PC-3 (cell line): ENCODE results near the gene SLC44A5. TPM values are rescaled to one million over a fixed set of nuclear protein-coding genes. Genes with fewer than 3 reads are reported as not detected.

Source experiments
- ATAC-seq: fragments of 200-7000 bp; cut with Tn5 transposase; 2 replicates; pipeline ENCODE4 v1.9.1; 2020; ENCODE audit warnings: mild to moderate bottlenecking, moderate library complexity
- BruUV-seq: library from RNA; stranded (reverse); fragments of 400-500 nt; replicated peaks from 2 replicates; lab custom pipeline; 2021; lab: Mats Ljungman, UMichigan
- CTCF ChIA-PET: fragments of 300-600 bp; sonication (Branson Sonifier 250); formaldehyde crosslinking; loops from one replicate; lab custom pipeline; 2022; ENCODE audit warnings: antibody characterized with exemption; lab: Charles Lee
- POLR2A ChIA-PET: fragments of 300-600 bp; sonication (Branson Sonifier 250); formaldehyde crosslinking; loops from one replicate; lab custom pipeline; 2022; ENCODE audit warnings: antibody characterized with exemption; ENCODE audit not compliant: unreplicated experiment; lab: Charles Lee
- DNase-seq: peaks from one replicate; pipeline ENCODE4 v3.0.0-alpha.2; 2015
- H2AFZ ChIP-seq: fragments of 300-600 bp; sonication (generic); 2 replicates; pipeline ENCODE4 v1.6.0; 2016; ENCODE audit warnings: antibody characterized with exemption, low read length
- H3F3A ChIP-seq: fragments of 300-600 bp; sonication (generic); one replicate; pipeline ENCODE4 v1.6.0; 2017; ENCODE audit warnings: antibody characterized with exemption, low read length, control low read depth, mild to moderate bottlenecking; ENCODE audit not compliant: unreplicated experiment
- H3K27ac ChIP-seq: fragments of 300-600 bp; sonication (generic); 2 replicates; pipeline ENCODE4 v1.5.1; 2016; ENCODE audit warnings: mild to moderate bottlenecking, low read length
- H3K27me3 ChIP-seq: fragments of 300-600 bp; sonication (generic); 2 replicates; pipeline ENCODE4 v1.6.1; 2016; ENCODE audit warnings: low read length, mixed read lengths
- H3K36me3 ChIP-seq: fragments of 300-600 bp; sonication (generic); 2 replicates; pipeline ENCODE4 v1.6.1; 2016; ENCODE audit warnings: low read depth, mixed run types, low read length, mixed read lengths
- H3K4me1 ChIP-seq: fragments of 300-600 bp; sonication (generic); 2 replicates; pipeline ENCODE4 v1.5.1; 2016; ENCODE audit warnings: low read length; ENCODE audit not compliant: insufficient read depth
- H3K4me2 ChIP-seq: fragments of 300-600 bp; sonication (generic); 2 replicates; pipeline ENCODE4 v1.6.0; 2016; ENCODE audit warnings: low read length
- H3K4me3 ChIP-seq: fragments of 300-600 bp; sonication (generic); 2 replicates; pipeline ENCODE4 v1.5.1; 2016; ENCODE audit warnings: mild to moderate bottlenecking, low read length, mixed read lengths
- H3K79me2 ChIP-seq: fragments of 300-600 bp; sonication (generic); 2 replicates; pipeline ENCODE4 v1.6.1; 2017; ENCODE audit warnings: low read length, mixed read lengths
- H3K9ac ChIP-seq: fragments of 300-600 bp; sonication (generic); 2 replicates; pipeline ENCODE4 v1.6.0; 2016; ENCODE audit warnings: mild to moderate bottlenecking, low read length
- H3K9me2 ChIP-seq: fragments of 300-600 bp; sonication (generic); replicated peaks from 2 replicates; pipeline ENCODE4 v1.6.1; 2016; ENCODE audit warnings: mixed run types, low read length, mixed read lengths
- H3K9me3 ChIP-seq: fragments of 300-600 bp; sonication (generic); 2 replicates; pipeline ENCODE4 v1.6.1; 2016; ENCODE audit warnings: low read length, mixed read lengths
- H4K20me1 ChIP-seq: fragments of 300-600 bp; sonication (generic); 2 replicates; pipeline ENCODE4 v1.6.1; 2016; ENCODE audit warnings: low read length, mixed read lengths
- EZH2 ChIP-seq: fragments of 300-600 bp; sonication (generic); IDR thresholded peaks from one replicate; pipeline ENCODE4 v1.6.1; 2017; ENCODE audit warnings: antibody characterized with exemption, mild to moderate bottlenecking, low read length; ENCODE audit not compliant: unreplicated experiment
- EZH2phosphoT487 ChIP-seq: fragments of 300-600 bp; sonication (generic); IDR thresholded peaks from 2 replicates; pipeline ENCODE4 v1.6.1; 2018; ENCODE audit warnings: mild to moderate bottlenecking, antibody characterized with exemption, low read length, borderline replicate concordance
- intact Hi-C: fragments of 100-400 bp; cut with micrococcal nuclease; formaldehyde crosslinking; loops from 2 replicates; pipeline ENCODE4 v1.9.0; 2023
- total RNA-seq: library from RNA; depleted of rRNA; stranded (reverse); fragments of >200 nt; gene quantifications from 2 replicates; pipeline ENCODE4 v1.2.3, GENCODE V29; 2014
- TF ChIP-seq, protein P1 (sequence below): fragments of 300-600 bp; sonication (generic); conservative IDR thresholded peaks from 2 replicates; pipeline ENCODE4 v1.5.1; 2017; ENCODE audit warnings: antibody characterized with exemption, low read depth, mild to moderate bottlenecking, low read length

SLC44A5 gene
- total RNA-seq, 1 experiment from 2014 or later: not detected

DNA sequence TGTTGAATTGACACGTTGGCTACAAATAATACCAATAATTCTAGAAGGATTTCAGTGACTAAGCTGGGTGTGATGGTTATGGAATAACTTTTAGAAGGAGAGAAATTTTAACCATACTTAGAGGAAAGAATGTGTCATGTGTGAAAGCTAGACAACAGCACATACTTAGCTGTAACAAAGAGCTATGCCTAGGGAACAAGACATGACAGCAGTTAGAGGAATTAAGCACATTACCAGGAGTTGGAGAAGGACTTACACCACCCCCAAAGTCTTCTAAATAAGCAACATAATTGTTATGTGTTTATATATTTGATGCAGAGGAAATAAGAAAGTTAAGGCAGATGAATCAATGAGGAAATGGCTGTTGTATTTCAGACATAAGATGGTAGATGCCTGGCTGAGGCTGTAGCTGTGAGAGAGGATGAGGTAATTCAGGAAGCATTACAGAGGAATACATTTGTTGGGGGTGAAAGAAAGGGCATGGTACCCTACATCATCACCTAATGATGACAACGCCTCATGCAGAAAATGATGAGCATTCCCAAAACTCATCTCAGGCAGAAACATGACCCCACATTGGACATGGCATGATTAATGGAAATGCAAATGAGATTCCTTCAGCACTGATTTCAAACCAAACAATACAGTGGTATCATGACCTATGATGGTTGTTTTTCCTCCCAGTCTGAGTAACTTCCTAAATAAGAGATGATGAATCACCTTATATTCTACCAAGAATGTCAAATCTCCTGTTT lies 265.2 kb downstream of the SLC44A5 start:
- no peak for TF ChIP-seq EZH2phosphoT487
- TF ChIP-seq, protein P1, sequence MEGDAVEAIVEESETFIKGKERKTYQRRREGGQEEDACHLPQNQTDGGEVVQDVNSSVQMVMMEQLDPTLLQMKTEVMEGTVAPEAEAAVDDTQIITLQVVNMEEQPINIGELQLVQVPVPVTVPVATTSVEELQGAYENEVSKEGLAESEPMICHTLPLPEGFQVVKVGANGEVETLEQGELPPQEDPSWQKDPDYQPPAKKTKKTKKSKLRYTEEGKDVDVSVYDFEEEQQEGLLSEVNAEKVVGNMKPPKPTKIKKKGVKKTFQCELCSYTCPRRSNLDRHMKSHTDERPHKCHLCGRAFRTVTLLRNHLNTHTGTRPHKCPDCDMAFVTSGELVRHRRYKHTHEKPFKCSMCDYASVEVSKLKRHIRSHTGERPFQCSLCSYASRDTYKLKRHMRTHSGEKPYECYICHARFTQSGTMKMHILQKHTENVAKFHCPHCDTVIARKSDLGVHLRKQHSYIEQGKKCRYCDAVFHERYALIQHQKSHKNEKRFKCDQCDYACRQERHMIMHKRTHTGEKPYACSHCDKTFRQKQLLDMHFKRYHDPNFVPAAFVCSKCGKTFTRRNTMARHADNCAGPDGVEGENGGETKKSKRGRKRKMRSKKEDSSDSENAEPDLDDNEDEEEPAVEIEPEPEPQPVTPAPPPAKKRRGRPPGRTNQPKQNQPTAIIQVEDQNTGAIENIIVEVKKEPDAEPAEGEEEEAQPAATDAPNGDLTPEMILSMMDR: no peak
- no peak for TF ChIP-seq EZH2
- H2AFZ ChIP-seq: no peak overlapping the region
- ChIA-PET POLR2A (no interaction called here), CTCF (no interaction called here)
- no peaks in the 10 kb centered on the region for H3F3A ChIP-seq
- BruUV-seq: no TSS peak
- H4K20me1 ChIP-seq: no peaks in the 10 kb centered on the region
- ATAC-seq (no peak), DNase-seq (no peak)
- H3K9me2 ChIP-seq: no peaks in the 10 kb centered on the region
- no peaks in the 10 kb centered on the region for H3K36me3 ChIP-seq
- no peaks in the 10 kb centered on the region for H3K4me1 ChIP-seq
- H3K79me2 ChIP-seq: no peaks in the 10 kb centered on the region
- no peak overlapping the region for H3K4me3 ChIP-seq
- no peak overlapping the region for H3K9ac ChIP-seq
- H3K27ac ChIP-seq: no peak overlapping the region
- no peaks in the 10 kb centered on the region for H3K27me3 ChIP-seq
- no peak overlapping the region for H3K4me2 ChIP-seq
- intact Hi-C loops: no loop called here
- no peaks in the 10 kb centered on the region for H3K9me3 ChIP-seq

DNA sequence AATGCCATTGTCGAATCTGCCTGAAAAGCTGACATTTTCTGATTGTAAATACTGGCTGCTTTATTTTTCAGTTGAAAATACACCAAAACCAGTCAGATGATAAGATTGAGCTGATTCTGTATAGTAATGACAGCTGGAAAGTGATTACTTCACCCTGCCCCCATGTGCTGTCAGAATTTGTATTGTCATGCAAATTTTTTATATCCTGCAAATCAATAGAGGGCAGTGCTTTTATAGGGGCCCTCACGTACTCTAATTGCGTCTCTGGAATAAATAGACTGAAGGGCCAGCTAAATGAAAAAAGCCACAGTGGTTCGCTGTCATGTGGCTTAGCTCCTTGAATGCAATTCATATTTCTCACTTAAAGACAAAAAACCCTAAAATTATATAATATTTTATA lies 268.1 kb downstream of the SLC44A5 start:
- H2AFZ ChIP-seq: no peak overlapping the region
- peaks cover under 1% of the 10 kb centered on the region; the same call in 1 of the 2 replicates for H3K27me3 ChIP-seq
- no peaks in the 10 kb centered on the region for H4K20me1 ChIP-seq
- H3K9ac ChIP-seq: no peak overlapping the region
- ChIA-PET POLR2A (no interaction called here), CTCF (no interaction called here)
- no peak overlapping the region for H3K27ac ChIP-seq
- H3K79me2 ChIP-seq: no peaks in the 10 kb centered on the region
- no peaks in the 10 kb centered on the region for H3K9me3 ChIP-seq
- no peak for ATAC-seq
- intact Hi-C loops: no loop called here
- BruUV-seq: no TSS peak
- no peaks in the 10 kb centered on the region for H3F3A ChIP-seq
- DNase-seq: no peak
- H3K36me3 ChIP-seq: no peaks in the 10 kb centered on the region
- H3K4me3 ChIP-seq: no peak overlapping the region
- TF ChIP-seq, protein P1: no peak
- TF ChIP-seq EZH2phosphoT487: no peak
- no peak for TF ChIP-seq EZH2
- no peaks in the 10 kb centered on the region for H3K4me1 ChIP-seq
- no peak overlapping the region for H3K4me2 ChIP-seq
- H3K9me2 ChIP-seq: no peaks in the 10 kb centered on the region

DNA sequence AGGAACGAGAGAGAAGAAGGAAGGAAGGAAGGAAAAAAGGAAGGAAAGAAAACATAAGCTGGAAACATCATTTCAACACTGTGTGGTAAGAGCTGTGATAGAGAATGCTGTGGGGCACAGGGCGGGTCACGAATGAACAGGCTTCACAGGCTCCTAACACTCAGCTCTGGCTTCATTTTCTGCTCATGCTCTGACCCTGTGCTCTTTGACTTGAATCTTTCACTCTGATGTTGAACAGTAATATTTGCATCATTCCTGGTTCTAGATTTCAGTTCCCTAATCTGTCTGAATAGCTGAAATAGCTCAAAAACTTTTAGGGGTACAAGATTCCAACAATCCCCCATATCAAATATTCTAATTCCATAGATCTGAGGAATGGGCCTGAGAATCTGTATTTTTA lies 269.4 kb downstream of the SLC44A5 start:
- TF ChIP-seq EZH2 (no peak), EZH2phosphoT487 (no peak)
- TF ChIP-seq, protein P1: no peak

More for the DNA sequence above, 269.4 kb downstream of the SLC44A5 start:
- CTCF ChIA-PET: no interaction called here
- no peaks in the 10 kb centered on the region for H3K4me1 ChIP-seq
- no peak overlapping the region for H3K9ac ChIP-seq
- no peaks in the 10 kb centered on the region for H3K9me2 ChIP-seq
- no peaks in the 10 kb centered on the region for H3K9me3 ChIP-seq
- no peaks in the 10 kb centered on the region for H3K79me2 ChIP-seq
- ATAC-seq (no peak), DNase-seq (no peak)
- POLR2A ChIA-PET: no interaction called here
- H3K4me2 ChIP-seq: no peak overlapping the region
- H3K36me3 ChIP-seq: no peaks in the 10 kb centered on the region
- H3F3A ChIP-seq: no peaks in the 10 kb centered on the region
- H3K27me3 ChIP-seq: peaks cover 8% of the 10 kb centered on the region; the same call in 1 of the 2 replicates
- no peak overlapping the region for H3K4me3 ChIP-seq
- intact Hi-C loops: no loop called here
- no peak overlapping the region for H3K27ac ChIP-seq
- BruUV-seq: no TSS peak
- H4K20me1 ChIP-seq: no peaks in the 10 kb centered on the region
- H2AFZ ChIP-seq: no peak overlapping the region
